GM23338 (cell line): ENCODE results near the gene NR1I2. TPM values are rescaled to one million over a fixed set of nuclear protein-coding genes. Genes with fewer than 3 reads are reported as not detected.

Experiments used
- ATAC-seq: fragments of 200-7000 bp; cut with Tn5 transposase; 3 replicates; pipeline ENCODE4 v1.9.1; 2020
- DNase-seq: peaks from one replicate; pipeline ENCODE4 v3.0.0-alpha.2; 2015; ENCODE audit warnings: low spot score
- H2AFZ ChIP-seq: fragments of 200-600 bp; sonication (generic); 2 replicates; pipeline ENCODE4 v1.8.0; 2016; ENCODE audit warnings: antibody characterized with exemption, mild to moderate bottlenecking, moderate library complexity
- H3F3A ChIP-seq: fragments of 200-600 bp; sonication (generic); replicated peaks from 2 replicates; pipeline ENCODE4 v1.8.0; 2017; ENCODE audit warnings: antibody characterized with exemption, mixed run types, low read depth
- H3K27ac ChIP-seq: fragments of 200-600 bp; sonication (generic); 2 replicates; pipeline ENCODE4 v1.6.1; 2016; ENCODE audit warnings: low read depth
- H3K27me3 ChIP-seq: fragments of 200-600 bp; sonication (generic); 2 replicates; pipeline ENCODE4 v1.8.0; 2016; ENCODE audit warnings: mild to moderate bottlenecking, mixed run types, moderate library complexity; ENCODE audit not compliant: insufficient read depth
- H3K36me3 ChIP-seq: fragments of 200-600 bp; sonication (generic); 2 replicates; pipeline ENCODE4 v1.8.0; 2016; ENCODE audit warnings: mild to moderate bottlenecking; ENCODE audit not compliant: insufficient read depth
- H3K4me1 ChIP-seq: fragments of 200-600 bp; sonication (generic); 2 replicates; pipeline ENCODE4 v1.8.0; 2016; ENCODE audit warnings: mild to moderate bottlenecking, moderate library complexity; ENCODE audit not compliant: insufficient read depth
- H3K4me2 ChIP-seq: fragments of 200-600 bp; sonication (generic); 2 replicates; pipeline ENCODE4 v1.7.1; 2017; ENCODE audit warnings: mixed run types
- H3K4me3 ChIP-seq: fragments of 200-600 bp; sonication (generic); 2 replicates; pipeline ENCODE4 v1.6.1; 2016; ENCODE audit warnings: mixed run types
- H3K79me2 ChIP-seq: fragments of 200-600 bp; sonication (generic); replicated peaks from 2 replicates; pipeline ENCODE4 v1.8.0; 2017; ENCODE audit warnings: mild to moderate bottlenecking; ENCODE audit not compliant: insufficient read depth
- H3K9me2 ChIP-seq: fragments of 200-600 bp; sonication (generic); 2 replicates; pipeline ENCODE4 v1.8.0; 2017; ENCODE audit not compliant: insufficient read depth
- H4K20me1 ChIP-seq: fragments of 200-600 bp; sonication (generic); replicated peaks from 2 replicates; pipeline ENCODE4 v1.8.0; 2017; ENCODE audit warnings: mild to moderate bottlenecking; ENCODE audit not compliant: insufficient read depth
- H3K27ac Mint-ChIP-seq: 2 replicates; pipeline ENCODE4 v1.8.0; 2020; ENCODE audit warnings: inconsistent platforms, mild to moderate bottlenecking, moderate library complexity, mixed read lengths
- H3K27me3 Mint-ChIP-seq: 3 replicates; pipeline ENCODE4 v1.8.0; 2022; ENCODE audit warnings: low read depth, mild to moderate bottlenecking, moderate library complexity, mixed read lengths, inconsistent platforms; ENCODE audit not compliant: insufficient read depth, poor library complexity
- H3K36me3 Mint-ChIP-seq: 3 replicates; pipeline ENCODE4 v1.8.0; 2021; ENCODE audit warnings: low read depth, mild to moderate bottlenecking, inconsistent platforms, moderate library complexity, mixed read lengths
- H3K4me1 Mint-ChIP-seq: 3 replicates; pipeline ENCODE4 v1.8.0; 2020; ENCODE audit warnings: mild to moderate bottlenecking, inconsistent platforms, mixed read lengths
- H3K4me3 Mint-ChIP-seq: 3 replicates; pipeline ENCODE4 v1.8.0; 2021; ENCODE audit warnings: moderate library complexity, mild to moderate bottlenecking, inconsistent platforms, mixed read lengths
- H3K9me3 Mint-ChIP-seq: 3 replicates; pipeline ENCODE4 v1.8.0; 2020; ENCODE audit warnings: moderate library complexity, mild to moderate bottlenecking, inconsistent platforms, mixed read lengths
- CREB1 ChIP-seq: fragments of 250-450 bp; sonication (Bioruptor Pico); IDR thresholded peaks from 2 replicates; pipeline ENCODE4 v1.5.0; 2020; ENCODE audit warnings: low read depth, mild to moderate bottlenecking, moderate library complexity
- EZH2 ChIP-seq: fragments of 200-600 bp; sonication (generic); IDR thresholded peaks from one replicate; pipeline ENCODE4 v1.8.0; 2017; ENCODE audit warnings: antibody characterized with exemption, mild to moderate bottlenecking, low read depth; ENCODE audit not compliant: unreplicated experiment
- EZH2phosphoT487 ChIP-seq: fragments of 200-600 bp; sonication (generic); IDR thresholded peaks from one replicate; pipeline ENCODE4 v1.8.1; 2018; ENCODE audit warnings: antibody characterized with exemption; ENCODE audit not compliant: unreplicated experiment
- JUNB ChIP-seq: IDR thresholded peaks from one replicate; pipeline ENCODE4 v1.6.1; 2016; ENCODE audit warnings: antibody characterized with exemption; ENCODE audit not compliant: unreplicated experiment
- NANOG ChIP-seq: IDR thresholded peaks from 2 replicates; pipeline ENCODE4 v1.6.1; 2016; ENCODE audit warnings: antibody characterized with exemption, borderline replicate concordance
- POLR2AphosphoS5 ChIP-seq: IDR thresholded peaks from 2 replicates; pipeline ENCODE4 v1.6.1; 2016; ENCODE audit warnings: antibody characterized with exemption, low read depth
- STAT1 ChIP-seq: IDR thresholded peaks from one replicate; pipeline ENCODE4 v1.6.1; 2016; ENCODE audit warnings: antibody characterized with exemption; ENCODE audit not compliant: unreplicated experiment
- ZNF114 ChIP-seq: fragments of 250-450 bp; sonication (Bioruptor Pico); IDR thresholded peaks from 2 replicates; pipeline ENCODE4 v1.5.0; 2020; ENCODE audit warnings: mild to moderate bottlenecking, moderate library complexity
- ZNF331 ChIP-seq: fragments of 250-450 bp; sonication (Bioruptor Pico); IDR thresholded peaks from 2 replicates; pipeline ENCODE4 v1.5.0; 2020; ENCODE audit warnings: low read depth, mild to moderate bottlenecking, moderate library complexity
- polyA plus RNA-seq: library from polyadenylated mRNA; unstranded; fragments of >200 nt; fragmentation: Nextera tagmentation; extraction: Ambion mirVana; gene quantifications from 2 replicates; pipeline ENCODE4 v1.2.1, GENCODE V29; 2016
- total RNA-seq: library from RNA; depleted of rRNA; stranded (reverse); fragments of >200 nt; shearing (Covaris generic); gene quantifications from 2 replicates; pipeline ENCODE4 v1.2.3, GENCODE V29; 2014
- TF ChIP-seq, protein P1 (sequence below), 2 experiments: fragments of 200-600 bp in 1 of 2; sonication (generic) in 1 of 2; conservative IDR thresholded peaks; 2 replicates each; pipeline versions ENCODE4 v1.5.1 to v1.6.1; 2016 to 2017; ENCODE audit warnings: antibody characterized with exemption in 2 of 2, low read depth in 2 of 2, mild to moderate bottlenecking in 2 of 2, moderate library complexity in 1 of 2
- TF ChIP-seq, protein P2 (sequence below): IDR thresholded peaks from 2 replicates; pipeline ENCODE4 v1.6.1; 2016; ENCODE audit warnings: antibody characterized with exemption
- TF ChIP-seq, protein P3 (sequence below): IDR thresholded peaks from one replicate; pipeline ENCODE4 v1.6.1; 2018; ENCODE audit warnings: antibody characterized with exemption; ENCODE audit not compliant: unreplicated experiment

NR1I2 gene
- total and polyA plus RNA-seq, 2 experiments from 2014 or later: 0.89 to 4.4 TPM

DNA sequence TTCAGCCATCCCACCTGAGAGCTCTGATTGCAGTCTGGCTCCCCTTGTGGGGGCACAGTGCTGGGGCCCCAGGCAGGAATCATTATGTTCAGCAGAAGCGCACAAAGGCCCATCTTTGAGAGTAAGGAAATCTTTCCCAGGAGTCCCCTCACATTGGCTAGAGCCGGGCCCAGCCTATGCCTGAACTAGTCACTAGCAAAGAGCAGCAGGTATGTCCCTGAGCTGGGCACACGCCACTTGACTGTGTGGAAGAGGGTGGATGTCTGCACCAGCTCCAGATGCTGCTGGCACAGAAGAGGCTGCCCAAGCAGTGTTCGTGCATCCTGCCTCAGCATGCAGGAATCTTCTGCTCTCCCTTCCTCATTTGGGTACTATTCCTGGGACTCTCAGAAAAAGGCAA is 26.3 kb downstream of the NR1I2 start:
- no peak for ATAC-seq
- no peaks in the 10 kb centered on the region for H3K36me3 ChIP-seq
- H3K27me3 ChIP-seq: no peaks in the 10 kb centered on the region
- H3K4me1 ChIP-seq: peaks cover 7% of the 10 kb centered on the region; the same call in 1 of the 2 replicates
- Mint-ChIP-seq H3K27ac (no peak overlapping the region), H3K9me3 (no peaks in the 10 kb centered on the region), H3K4me3 (no peak overlapping the region), H3K36me3 (no peaks in the 10 kb centered on the region), H3K4me1 (peaks cover 9% of the 10 kb centered on the region; the same call in 2 of the 3 replicates), H3K27me3 (peaks cover 13% of the 10 kb centered on the region)
- H3K9me2 ChIP-seq: no peaks in the 10 kb centered on the region
- no peak for TF ChIP-seq NANOG
- TF ChIP-seq, protein P1, sequence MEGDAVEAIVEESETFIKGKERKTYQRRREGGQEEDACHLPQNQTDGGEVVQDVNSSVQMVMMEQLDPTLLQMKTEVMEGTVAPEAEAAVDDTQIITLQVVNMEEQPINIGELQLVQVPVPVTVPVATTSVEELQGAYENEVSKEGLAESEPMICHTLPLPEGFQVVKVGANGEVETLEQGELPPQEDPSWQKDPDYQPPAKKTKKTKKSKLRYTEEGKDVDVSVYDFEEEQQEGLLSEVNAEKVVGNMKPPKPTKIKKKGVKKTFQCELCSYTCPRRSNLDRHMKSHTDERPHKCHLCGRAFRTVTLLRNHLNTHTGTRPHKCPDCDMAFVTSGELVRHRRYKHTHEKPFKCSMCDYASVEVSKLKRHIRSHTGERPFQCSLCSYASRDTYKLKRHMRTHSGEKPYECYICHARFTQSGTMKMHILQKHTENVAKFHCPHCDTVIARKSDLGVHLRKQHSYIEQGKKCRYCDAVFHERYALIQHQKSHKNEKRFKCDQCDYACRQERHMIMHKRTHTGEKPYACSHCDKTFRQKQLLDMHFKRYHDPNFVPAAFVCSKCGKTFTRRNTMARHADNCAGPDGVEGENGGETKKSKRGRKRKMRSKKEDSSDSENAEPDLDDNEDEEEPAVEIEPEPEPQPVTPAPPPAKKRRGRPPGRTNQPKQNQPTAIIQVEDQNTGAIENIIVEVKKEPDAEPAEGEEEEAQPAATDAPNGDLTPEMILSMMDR (conservative IDR thresholded peaks at IDR 0.05; ENCODE audit: low read depth in 2 of 2): 0 out of 4 replicates have a peak, but pooled peaks of 1 of the 2 experiments have one; percentile 9
- no peaks in the 10 kb centered on the region for H3K79me2 ChIP-seq
- no peaks in the 10 kb centered on the region for H4K20me1 ChIP-seq
- H3K4me3 ChIP-seq: no peak overlapping the region
- H3F3A ChIP-seq: no peaks in the 10 kb centered on the region
- H3K27ac ChIP-seq: no peak overlapping the region
- no peak overlapping the region for H2AFZ ChIP-seq
- H3K4me2 ChIP-seq: no peak overlapping the region
- DNase-seq: no peak

DNA sequence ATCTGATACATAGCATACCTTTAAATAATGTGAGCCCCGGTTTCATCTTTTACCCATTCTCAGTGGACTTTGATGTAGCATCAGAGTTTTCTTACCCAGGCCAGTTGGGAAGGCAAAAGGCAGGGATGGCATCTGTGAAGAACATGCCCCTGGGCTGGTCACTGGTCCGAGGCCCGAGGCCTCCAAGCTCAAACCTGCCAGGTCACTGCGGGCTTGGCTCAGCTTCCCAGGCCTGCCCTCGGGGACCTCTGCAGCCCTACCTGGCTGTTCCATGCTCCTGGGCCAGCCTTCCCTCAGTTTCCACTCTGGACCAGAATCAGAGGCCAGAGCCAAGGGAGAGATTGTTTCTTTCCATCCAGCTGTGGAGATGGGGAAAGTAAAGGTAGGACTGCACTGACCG is 26.9 kb downstream of the NR1I2 start:
- no peaks in the 10 kb centered on the region for H3F3A ChIP-seq
- no peaks in the 10 kb centered on the region for H3K27me3 ChIP-seq
- Mint-ChIP-seq H3K4me3 (no peak overlapping the region), H3K9me3 (no peaks in the 10 kb centered on the region), H3K36me3 (no peaks in the 10 kb centered on the region), H3K27me3 (peaks cover 13% of the 10 kb centered on the region), H3K4me1 (peaks cover 9% of the 10 kb centered on the region; the same call in 2 of the 3 replicates), H3K27ac (no peak overlapping the region)
- H4K20me1 ChIP-seq: no peaks in the 10 kb centered on the region
- DNase-seq (no peak), ATAC-seq (no peak; the same call in 2 of the 3 replicates)
- peak overlapping the region; percentile 80 for H2AFZ ChIP-seq
- peaks cover 7% of the 10 kb centered on the region; the same call in 1 of the 2 replicates for H3K4me1 ChIP-seq
- H3K27ac ChIP-seq: no peak overlapping the region
- no peaks in the 10 kb centered on the region for H3K79me2 ChIP-seq
- peak overlapping the region; percentile 72 for H3K4me2 ChIP-seq
- no peaks in the 10 kb centered on the region for H3K9me2 ChIP-seq
- peak overlapping the region; percentile 39; the same call in 1 of the 2 replicates for H3K4me3 ChIP-seq
- H3K36me3 ChIP-seq: no peaks in the 10 kb centered on the region
- TF ChIP-seq ZNF114 (CRISPR knock-in tag) (no peak), STAT1 (no peak), EZH2phosphoT487 (no peak), NANOG (no peak), ZNF331 (CRISPR knock-in tag) (no peak), POLR2AphosphoS5 (no peak), EZH2 (no peak), CREB1 (CRISPR knock-in tag) (no peak), JUNB (no peak)
- TF ChIP-seq, protein P2, sequence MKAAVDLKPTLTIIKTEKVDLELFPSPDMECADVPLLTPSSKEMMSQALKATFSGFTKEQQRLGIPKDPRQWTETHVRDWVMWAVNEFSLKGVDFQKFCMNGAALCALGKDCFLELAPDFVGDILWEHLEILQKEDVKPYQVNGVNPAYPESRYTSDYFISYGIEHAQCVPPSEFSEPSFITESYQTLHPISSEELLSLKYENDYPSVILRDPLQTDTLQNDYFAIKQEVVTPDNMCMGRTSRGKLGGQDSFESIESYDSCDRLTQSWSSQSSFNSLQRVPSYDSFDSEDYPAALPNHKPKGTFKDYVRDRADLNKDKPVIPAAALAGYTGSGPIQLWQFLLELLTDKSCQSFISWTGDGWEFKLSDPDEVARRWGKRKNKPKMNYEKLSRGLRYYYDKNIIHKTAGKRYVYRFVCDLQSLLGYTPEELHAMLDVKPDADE: no peak
- TF ChIP-seq, protein P3, sequence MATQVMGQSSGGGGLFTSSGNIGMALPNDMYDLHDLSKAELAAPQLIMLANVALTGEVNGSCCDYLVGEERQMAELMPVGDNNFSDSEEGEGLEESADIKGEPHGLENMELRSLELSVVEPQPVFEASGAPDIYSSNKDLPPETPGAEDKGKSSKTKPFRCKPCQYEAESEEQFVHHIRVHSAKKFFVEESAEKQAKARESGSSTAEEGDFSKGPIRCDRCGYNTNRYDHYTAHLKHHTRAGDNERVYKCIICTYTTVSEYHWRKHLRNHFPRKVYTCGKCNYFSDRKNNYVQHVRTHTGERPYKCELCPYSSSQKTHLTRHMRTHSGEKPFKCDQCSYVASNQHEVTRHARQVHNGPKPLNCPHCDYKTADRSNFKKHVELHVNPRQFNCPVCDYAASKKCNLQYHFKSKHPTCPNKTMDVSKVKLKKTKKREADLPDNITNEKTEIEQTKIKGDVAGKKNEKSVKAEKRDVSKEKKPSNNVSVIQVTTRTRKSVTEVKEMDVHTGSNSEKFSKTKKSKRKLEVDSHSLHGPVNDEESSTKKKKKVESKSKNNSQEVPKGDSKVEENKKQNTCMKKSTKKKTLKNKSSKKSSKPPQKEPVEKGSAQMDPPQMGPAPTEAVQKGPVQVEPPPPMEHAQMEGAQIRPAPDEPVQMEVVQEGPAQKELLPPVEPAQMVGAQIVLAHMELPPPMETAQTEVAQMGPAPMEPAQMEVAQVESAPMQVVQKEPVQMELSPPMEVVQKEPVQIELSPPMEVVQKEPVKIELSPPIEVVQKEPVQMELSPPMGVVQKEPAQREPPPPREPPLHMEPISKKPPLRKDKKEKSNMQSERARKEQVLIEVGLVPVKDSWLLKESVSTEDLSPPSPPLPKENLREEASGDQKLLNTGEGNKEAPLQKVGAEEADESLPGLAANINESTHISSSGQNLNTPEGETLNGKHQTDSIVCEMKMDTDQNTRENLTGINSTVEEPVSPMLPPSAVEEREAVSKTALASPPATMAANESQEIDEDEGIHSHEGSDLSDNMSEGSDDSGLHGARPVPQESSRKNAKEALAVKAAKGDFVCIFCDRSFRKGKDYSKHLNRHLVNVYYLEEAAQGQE: no peak
